Neural cell (in vitro differentiated cells): ENCODE measurements around the gene KLHL22. TPM values are rescaled to one million over a fixed set of nuclear protein-coding genes. Genes with fewer than 3 reads are reported as not detected.

Experiments used
- H2AFZ ChIP-seq: fragments of 200-600, 300-800 bp; sonication (generic), shearing (Covaris generic); 2 replicates; pipeline ENCODE4 v1.6.0; 2014; ENCODE audit warnings: low read depth, mild to moderate bottlenecking, antibody characterized with exemption, low read length, moderate library complexity
- H3F3A ChIP-seq: fragments of 200-600 bp; shearing (Covaris generic); 2 replicates; pipeline ENCODE4 v1.6.1; 2016; ENCODE audit warnings: mild to moderate bottlenecking, moderate library complexity, mixed read lengths, antibody characterized with exemption, low read length; ENCODE audit not compliant: insufficient read depth, poor library complexity, severe bottlenecking
- H3K27ac ChIP-seq: fragments of 200-600, 300-800 bp; sonication (generic), shearing (Covaris generic); 2 replicates; pipeline ENCODE4 v1.5.1; 2014; ENCODE audit warnings: mild to moderate bottlenecking, low read length, moderate library complexity
- H3K27me3 ChIP-seq: fragments of 300-800, 200-600 bp; sonication (generic), shearing (Covaris generic); 2 replicates; pipeline ENCODE4 v1.6.0; 2014; ENCODE audit warnings: mild to moderate bottlenecking, low read depth, low read length, moderate library complexity; ENCODE audit not compliant: insufficient read depth
- H3K36me3 ChIP-seq: fragments of 300-800, 200-600 bp; sonication (generic), shearing (Covaris generic); 2 replicates; pipeline ENCODE4 v1.5.1; 2014; ENCODE audit warnings: mild to moderate bottlenecking, antibody characterized with exemption, low read length, moderate library complexity; ENCODE audit not compliant: insufficient read depth
- H3K4me2 ChIP-seq: fragments of 300-800, 200-600 bp; sonication (generic), shearing (Covaris generic); 2 replicates; pipeline ENCODE4 v1.6.0; 2014; ENCODE audit warnings: mild to moderate bottlenecking, low read length
- H3K4me3 ChIP-seq: fragments of 300-800, 200-600 bp; sonication (generic), shearing (Covaris generic); 2 replicates; pipeline ENCODE4 v1.5.1; 2014; ENCODE audit warnings: mild to moderate bottlenecking, low read length, moderate library complexity
- H3K79me2 ChIP-seq: fragments of 200-600 bp; shearing (Covaris generic); replicated peaks from 2 replicates; pipeline ENCODE4 v1.6.0; 2014; ENCODE audit warnings: mild to moderate bottlenecking, low read length, moderate library complexity; ENCODE audit not compliant: insufficient read depth
- H3K9ac ChIP-seq: fragments of 300-800, 200-600 bp; sonication (generic), shearing (Covaris generic); 2 replicates; pipeline ENCODE4 v1.6.1; 2016; ENCODE audit warnings: mild to moderate bottlenecking, low read length, mixed read lengths
- H3K9me2 ChIP-seq: fragments of 200-600 bp; shearing (Covaris generic); 2 replicates; pipeline ENCODE4 v1.6.1; 2016; ENCODE audit warnings: mild to moderate bottlenecking, low read length, mixed read lengths; ENCODE audit not compliant: insufficient read depth
- H3K9me3 ChIP-seq: fragments of 200-600, 300-800 bp; sonication (generic), shearing (Covaris generic); 2 replicates; pipeline ENCODE4 v1.6.1; 2016; ENCODE audit warnings: mild to moderate bottlenecking, mixed run types, low read length, moderate library complexity, mixed read lengths
- H4K20me1 ChIP-seq: fragments of 200-600 bp; shearing (Covaris generic); 2 replicates; pipeline ENCODE4 v1.6.1; 2016; ENCODE audit warnings: mild to moderate bottlenecking, mixed run types; ENCODE audit not compliant: insufficient read depth
- EP300 ChIP-seq: fragments of 450-650 bp; conservative IDR thresholded peaks from 2 replicates; pipeline ENCODE4 v1.6.1; 2014; ENCODE audit warnings: antibody characterized with exemption, mild to moderate bottlenecking, moderate library complexity; ENCODE audit not compliant: poor library complexity, severe bottlenecking
- MXI1 ChIP-seq: fragments of 450-650 bp; conservative IDR thresholded peaks from 2 replicates; pipeline ENCODE4 v1.6.1; 2014; ENCODE audit warnings: antibody characterized with exemption, mild to moderate bottlenecking; ENCODE audit not compliant: poor library complexity, severe bottlenecking
- POLR2AphosphoS5 ChIP-seq: IDR thresholded peaks from 2 replicates; pipeline ENCODE4 v1.6.1; 2012
- RAD21 ChIP-seq: fragments of 450-650 bp; conservative IDR thresholded peaks from 2 replicates; pipeline ENCODE4 v1.6.1; 2014; ENCODE audit warnings: antibody characterized with exemption, mild to moderate bottlenecking, moderate library complexity
- REST ChIP-seq: IDR thresholded peaks from 2 replicates; pipeline ENCODE4 v1.6.1; 2012; ENCODE audit warnings: borderline replicate concordance
- SMC3 ChIP-seq: fragments of 450-650 bp; conservative IDR thresholded peaks from 2 replicates; pipeline ENCODE4 v1.6.1; 2014; ENCODE audit warnings: antibody characterized with exemption, mild to moderate bottlenecking, moderate library complexity; ENCODE audit not compliant: poor library complexity
- TAF1 ChIP-seq: IDR thresholded peaks from 2 replicates; pipeline ENCODE4 v1.6.1; 2012; ENCODE audit warnings: low read depth
- polyA plus RNA-seq: library from polyadenylated mRNA; depleted of rRNA; stranded (reverse); fragments of >200 nt; gene quantifications from 2 replicates; pipeline ENCODE4 v1.2.3, GENCODE V29; 2014

The KLHL22 gene
- polyA plus RNA-seq, 1 donor from 2014 or later = 59.5 TPM

GRCh38 chr22:20531154-20531403 is 35.5 kb upstream of the KLHL22 start:
- Histone ChIP-seq H2AFZ (no peak overlapping the region), H3F3A (no peaks in the 10 kb centered on the region), H3K4me3 (no peak overlapping the region), H3K79me2 (peaks cover 3% of the 10 kb centered on the region), H3K9me3 (no peaks in the 10 kb centered on the region), H3K27me3 (no peaks in the 10 kb centered on the region), H3K36me3 (peaks cover 9% of the 10 kb centered on the region), H3K27ac (no peak overlapping the region), H3K9ac (no peak overlapping the region), H3K4me2 (no peak overlapping the region), H3K9me2 (no peaks in the 10 kb centered on the region), H4K20me1 (no peaks in the 10 kb centered on the region)
- TF ChIP-seq MXI1 = no peak
- no peak for TF ChIP-seq SMC3
- TF ChIP-seq REST = no peak
- TF ChIP-seq RAD21 = no peak

- no peak overlapping the region for H2AFZ ChIP-seq
- no peak overlapping the region for H3K4me2 ChIP-seq
- H3K27ac ChIP-seq = no peak overlapping the region
- TF ChIP-seq EP300 = no peak
- no peaks in the 10 kb centered on the region for H4K20me1 ChIP-seq
- no peaks in the 10 kb centered on the region for H3K9me3 ChIP-seq
- H3F3A ChIP-seq = no peaks in the 10 kb centered on the region
- H3K36me3 ChIP-seq = peaks cover 9% of the 10 kb centered on the region
- peaks cover 3% of the 10 kb centered on the region for H3K79me2 ChIP-seq
- no peaks in the 10 kb centered on the region for H3K9me2 ChIP-seq
- H3K9ac ChIP-seq = no peak overlapping the region
- H3K27me3 ChIP-seq = no peaks in the 10 kb centered on the region
- H3K4me3 ChIP-seq = no peak overlapping the region
Measured at GRCh38 chr22:20530368-20531153, 35.0 kb upstream of the KLHL22 start.

- no peaks in the 10 kb centered on the region for H3K9me2 ChIP-seq
- no peak overlapping the region for H3K27ac ChIP-seq
- H2AFZ ChIP-seq = no peak overlapping the region
- H3K4me2 ChIP-seq = no peak overlapping the region
- no peaks in the 10 kb centered on the region for H3K27me3 ChIP-seq
- no peaks in the 10 kb centered on the region for H3F3A ChIP-seq
- no peak overlapping the region for H3K9ac ChIP-seq
- TF ChIP-seq MXI1 (no peak), POLR2AphosphoS5 (no peak), TAF1 (no peak), RAD21 (no peak)
- H4K20me1 ChIP-seq = no peaks in the 10 kb centered on the region
- H3K36me3 ChIP-seq = peaks cover 9% of the 10 kb centered on the region
- no peaks in the 10 kb centered on the region for H3K9me3 ChIP-seq
- no peak overlapping the region for H3K4me3 ChIP-seq
- H3K79me2 ChIP-seq = peaks cover 5% of the 10 kb centered on the region
Measured at GRCh38 chr22:20528405-20528978, 32.9 kb upstream of the KLHL22 start.
